Lower leg skin (tissue), 4 donors: ENCODE results near the gene PDRG1. TPM values are rescaled to one million over a fixed set of nuclear protein-coding genes. Genes with fewer than 3 reads are reported as not detected.

Experiments used
- DNase-seq, 2 donors: peaks; one replicate each; pipeline ENCODE4 v3.0.0-alpha.2; 2019; ENCODE audit warnings: low spot score in 2 of 2
- H3K4me3 ChIP-seq: fragments of 200-600 bp; sonication (generic); 2 replicates; pipeline ENCODE4 v1.5.1; 2017; ENCODE audit warnings: mild to moderate bottlenecking, low read depth; ENCODE audit not compliant: poor library complexity, severe bottlenecking
- CTCF ChIP-seq, 3 donors: fragments of 450-650 bp; IDR thresholded peaks; one replicate each; pipeline ENCODE4 v1.5.1; 2016; ENCODE audit warnings: antibody characterized with exemption in 3 of 3, mild to moderate bottlenecking in 3 of 3, moderate library complexity in 2 of 3
- POLR2A ChIP-seq, 2 donors: fragments of 450-650 bp; IDR thresholded peaks; one replicate each; pipeline ENCODE4 v1.6.1; 2016 to 2017; ENCODE audit warnings: antibody characterized with exemption in 2 of 2, mild to moderate bottlenecking in 1 of 2, moderate library complexity in 1 of 2
- WGBS, 2 donors: methylation state at CpG; one replicate each; pipeline ENCODE4 v1.1.5; 2018; 5-methylcytosine and 5-hydroxymethylcytosine counted together
- intact Hi-C: fragments of 100-400 bp; cut with DNase I; formaldehyde crosslinking; loops from one replicate; pipeline ENCODE4 v1.15.0; 2023; ENCODE audit warnings: low total_unique reads
- total RNA-seq, 4 donors: library from RNA; depleted of rRNA; stranded (reverse); fragments of >200 nt; gene quantifications; one replicate each; pipeline ENCODE4 v1.1.0, GENCODE V29; 2016

The PDRG1 gene
- total RNA-seq, 4 donors from 2014 or later = 10.9 to 18.0 (median 13.0) TPM

- H3K4me3 ChIP-seq = no peak overlapping the region
- intact Hi-C loops = no loop called here
- DNase-seq = no peak
- no peak for TF ChIP-seq POLR2A (IDR thresholded peaks at IDR 0.05)
- TF ChIP-seq CTCF (IDR thresholded peaks at IDR 0.05) = no peak
- 77 to 88% methylated on average over 4 of the region's 4 CpGs for WGBS, 2 donors
Measured at GRCh38 chr20:31945319-31945718, 6.5 kb downstream of the PDRG1 start.

GRCh38 chr20:31943052-31943471, 8.8 kb downstream of the PDRG1 start:
- WGBS, 2 donors = 39 to 49% methylated on average over 2 of the region's 2 CpGs
- H3K4me3 ChIP-seq = no peak overlapping the region
- TF ChIP-seq POLR2A (IDR thresholded peaks at IDR 0.05) = no peak
- no peak for TF ChIP-seq CTCF (IDR thresholded peaks at IDR 0.05)
- no peak for DNase-seq
- intact Hi-C loops = no loop called here

GRCh38 chr20:31939661-31940060, 12.2 kb downstream of the PDRG1 start:
- WGBS, 2 donors = 85 to 86% methylated on average over 2 of the region's 2 CpGs
- intact Hi-C loops = no loop called here
- TF ChIP-seq POLR2A (IDR thresholded peaks at IDR 0.05) = no peak
- TF ChIP-seq CTCF (IDR thresholded peaks at IDR 0.05) = no peak

GRCh38 chr20:31937820-31938219, 14.0 kb downstream of the PDRG1 start:
- no peak for TF ChIP-seq CTCF (IDR thresholded peaks at IDR 0.05)
- TF ChIP-seq POLR2A (IDR thresholded peaks at IDR 0.05) = no peak
- no peak for DNase-seq
- H3K4me3 ChIP-seq = no peak overlapping the region
- WGBS, 2 donors = 60 to 61% methylated on average over 1 of the region's 1 CpG
- intact Hi-C loops = no loop called here

More at GRCh38 chr20:31939661-31940060, 12.2 kb downstream of the PDRG1 start:
- no peak for DNase-seq
- no peak overlapping the region for H3K4me3 ChIP-seq

- DNase-seq = no peak
- 70 to 74% methylated on average over 4 of the region's 4 CpGs for WGBS, 2 donors
- no peak for TF ChIP-seq POLR2A (IDR thresholded peaks at IDR 0.05)
- no peak for TF ChIP-seq CTCF (IDR thresholded peaks at IDR 0.05)
- no peak overlapping the region for H3K4me3 ChIP-seq
- intact Hi-C loops = no loop called here
Measured at GRCh38 chr20:31936420-31936819, 15.4 kb downstream of the PDRG1 start.
